Hematopoietic multipotent progenitor cell (in vitro differentiated cells): ENCODE results near the gene CTDNEP1. TPM values are rescaled to one million over a fixed set of nuclear protein-coding genes. Genes with fewer than 3 reads are reported as not detected.

ENCODE experiments used
- DNase-seq, 3 donors: peaks; one replicate each; pipeline ENCODE4 v3.0.0-alpha.2; 2011 to 2015; ENCODE audit warnings: low read depth in 2 of 3, low spot score in 2 of 3
- total RNA-seq: library from RNA; depleted of rRNA; stranded (reverse); fragments of >200 nt; gene quantifications from one replicate; pipeline ENCODE4 v1.2.3, GENCODE V29; 2012

CTDNEP1 gene
- total RNA-seq, 1 donor, result 62.7 TPM

GRCh38 chr17:7232114-7232513, 19.4 kb downstream of the CTDNEP1 start:
- DNase-seq, result no peak

GRCh38 chr17:7229504-7229903, 22.0 kb downstream of the CTDNEP1 start:
- DNase-seq, result no peak

GRCh38 chr17:7228920-7229319, 22.6 kb downstream of the CTDNEP1 start:
- DNase-seq, result no peak

- no peak for DNase-seq
Measured at GRCh38 chr17:7226721-7227710, 24.5 kb downstream of the CTDNEP1 start.

- DNase-seq, result no peak
Measured at GRCh38 chr17:7225711-7226331, 25.7 kb downstream of the CTDNEP1 start.

- DNase-seq, result no peak
Measured at GRCh38 chr17:7224661-7225111, 26.8 kb downstream of the CTDNEP1 start.

GRCh38 chr17:7224110-7224509, 27.4 kb downstream of the CTDNEP1 start:
- no peak for DNase-seq

GRCh38 chr17:7223375-7223774, 28.2 kb downstream of the CTDNEP1 start:
- no peak for DNase-seq

- DNase-seq, result no peak
Measured at GRCh38 chr17:7222972-7223292, 28.6 kb downstream of the CTDNEP1 start.

GRCh38 chr17:7222093-7222971, 29.2 kb downstream of the CTDNEP1 start:
- no peak for DNase-seq

- DNase-seq, result no peak
Measured at GRCh38 chr17:7221278-7222092, 30.0 kb downstream of the CTDNEP1 start.

- peak in 1 of 3 donors; percentile 74 for DNase-seq
Measured at GRCh38 chr17:7220593-7221277, 30.8 kb downstream of the CTDNEP1 start.

GRCh38 chr17:7219812-7220592, 31.5 kb downstream of the CTDNEP1 start, which contains the start of the genes ACADVL and DLG4:
Gene ACADVL, plus strand, starts transcription at chr17:7219938. Its CDS starts 47 bp downstream, at chr17:7219985.
Gene DLG4, minus strand, starts transcription at chr17:7219836.
- peak in 2 of 3 donors; percentile 85 for DNase-seq

- no peak for DNase-seq
Measured at GRCh38 chr17:7219229-7219811, 32.2 kb downstream of the CTDNEP1 start.

- no peak for DNase-seq
Measured at GRCh38 chr17:7218758-7219157, 32.8 kb downstream of the CTDNEP1 start.

GRCh38 chr17:7218166-7218565, 33.4 kb downstream of the CTDNEP1 start:
- no peak for DNase-seq

GRCh38 chr17:7217113-7217987, 34.2 kb downstream of the CTDNEP1 start:
- DNase-seq, result peak in 1 of 3 donors; percentile 75
